Vagina (tissue), 2 donors: ENCODE results near the gene IMMT. TPM values are rescaled to one million over a fixed set of nuclear protein-coding genes. Genes with fewer than 3 reads are reported as not detected.

Experiments
- DNase-seq, 2 donors: peaks; one replicate each; pipeline ENCODE4 v3.0.0-alpha.2; 2017; ENCODE audit errors: extremely low spot score in 2 of 2
- H3K27ac ChIP-seq: fragments of 200-600 bp; sonication (generic); one replicate; pipeline ENCODE4 v1.5.1; 2019
- H3K27me3 ChIP-seq: fragments of 200-600 bp; sonication (generic); one replicate; pipeline ENCODE4 v1.5.1; 2019
- H3K36me3 ChIP-seq, 2 donors: fragments of 200-600 bp; sonication (generic); one replicate each; pipeline ENCODE4 v1.5.1; 2017 to 2019
- H3K4me1 ChIP-seq: fragments of 200-600 bp; sonication (generic); one replicate; pipeline ENCODE4 v1.5.1; 2019
- H3K4me3 ChIP-seq, 2 donors: fragments of 200-600 bp; sonication (generic); 1 replicate in 1 of 2; 2 replicates in 1 of 2; pipeline ENCODE4 v1.5.1; 2016 to 2019
- H3K9me3 ChIP-seq: fragments of 200-600 bp; sonication (generic); one replicate; pipeline ENCODE4 v1.5.1; 2019
- CTCF ChIP-seq, 3 experiments: fragments of 450-650 bp in 2 of 3; fragments of 200-600 bp in 1 of 3; sonication (generic) in 1 of 3; IDR thresholded peaks; one replicate each; pipeline ENCODE4 v1.5.1; 2017 to 2019; ENCODE audit warnings: antibody characterized with exemption in 3 of 3, mild to moderate bottlenecking in 2 of 3, moderate library complexity in 2 of 3
- POLR2A ChIP-seq, 2 donors: fragments of 450-650 bp; IDR thresholded peaks; one replicate each; pipeline ENCODE4 v1.6.1; 2017; ENCODE audit warnings: antibody characterized with exemption in 2 of 2, mild to moderate bottlenecking in 2 of 2, moderate library complexity in 2 of 2
- POLR2AphosphoS5 ChIP-seq, 2 donors: sonication (generic); formaldehyde crosslinking; IDR thresholded peaks; one replicate each; pipeline ENCODE4 v1.9.0; 2017; ENCODE audit warnings: antibody characterized with exemption in 2 of 2, mild to moderate bottlenecking in 2 of 2, low read depth in 1 of 2; ENCODE audit not compliant: insufficient read depth in 1 of 2
- intact Hi-C: fragments of 100-400 bp; cut with DNase I; formaldehyde crosslinking; loops from one replicate; pipeline ENCODE4 v1.15.1; 2023
- total RNA-seq: library from RNA; depleted of rRNA; stranded (reverse); fragments of >200 nt; gene quantifications from one replicate; pipeline ENCODE4 v1.2.3, GENCODE V29; 2016

Gene IMMT
- total RNA-seq, 1 donor from 2014 or later = 51.8 TPM

DNA sequence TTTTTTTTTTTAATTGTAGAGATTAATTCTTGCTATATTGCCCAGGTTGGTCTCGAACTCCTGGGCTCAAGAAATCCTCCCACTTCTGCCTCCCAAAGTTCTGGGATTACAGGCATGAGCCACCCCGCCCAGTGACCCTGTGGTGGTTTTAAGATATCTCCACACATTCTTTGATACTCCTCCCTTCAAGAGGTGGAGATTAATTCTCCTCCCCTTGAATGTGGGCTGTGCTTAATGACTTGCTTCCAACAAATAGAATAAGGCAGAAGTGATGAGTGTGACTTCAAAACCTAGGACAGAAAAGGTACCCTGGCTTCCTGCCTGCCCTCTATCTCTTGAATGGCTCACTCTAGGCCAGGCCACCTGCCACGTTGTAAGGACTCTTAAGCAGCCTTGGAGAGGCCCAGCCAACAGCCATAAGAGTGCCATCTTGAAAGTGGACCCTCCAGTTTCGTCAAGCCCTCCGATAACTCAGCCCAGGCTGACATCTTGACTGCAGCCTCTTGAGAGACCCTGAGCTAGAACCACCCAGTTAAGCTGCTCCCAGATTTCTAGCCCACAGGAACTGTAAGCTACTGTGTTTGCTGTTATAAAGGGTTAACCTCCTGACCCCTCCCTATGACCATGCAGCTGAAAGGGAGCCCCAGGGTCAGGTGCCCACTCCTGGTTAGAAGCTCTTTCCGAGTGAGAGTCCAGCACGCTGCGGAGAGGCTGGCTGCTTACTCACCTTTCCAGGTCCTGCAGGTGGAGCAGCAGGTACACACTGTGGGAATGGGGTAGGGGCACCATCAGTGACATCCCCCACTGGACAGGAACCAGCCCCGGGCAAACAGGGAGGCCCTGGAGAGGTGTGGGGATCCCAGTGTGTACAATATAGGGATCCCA lies 31.6 kb upstream of the IMMT start:
- DNase-seq = no peak
- H3K36me3 ChIP-seq = no peaks in the 10 kb centered on the region
- no peaks in the 10 kb centered on the region for H3K9me3 ChIP-seq
- no peaks in the 10 kb centered on the region for H3K27me3 ChIP-seq
- TF ChIP-seq POLR2AphosphoS5 (IDR thresholded peaks at IDR 0.05; ENCODE audit: insufficient read depth in 1 of 2, low read depth in 1 of 2) (no peak), POLR2A (IDR thresholded peaks at IDR 0.05) (no peak), CTCF (IDR thresholded peaks at IDR 0.05) (no peak)
- H3K4me3 ChIP-seq = no peak overlapping the region
- no peak overlapping the region for H3K27ac ChIP-seq
- intact Hi-C loops = loop anchor here (10.0 kb wide), 2 partner anchors 58 to 218 kb away; partner anchors contain the start of gene KDM3A
- peaks cover 32% of the 10 kb centered on the region for H3K4me1 ChIP-seq

DNA sequence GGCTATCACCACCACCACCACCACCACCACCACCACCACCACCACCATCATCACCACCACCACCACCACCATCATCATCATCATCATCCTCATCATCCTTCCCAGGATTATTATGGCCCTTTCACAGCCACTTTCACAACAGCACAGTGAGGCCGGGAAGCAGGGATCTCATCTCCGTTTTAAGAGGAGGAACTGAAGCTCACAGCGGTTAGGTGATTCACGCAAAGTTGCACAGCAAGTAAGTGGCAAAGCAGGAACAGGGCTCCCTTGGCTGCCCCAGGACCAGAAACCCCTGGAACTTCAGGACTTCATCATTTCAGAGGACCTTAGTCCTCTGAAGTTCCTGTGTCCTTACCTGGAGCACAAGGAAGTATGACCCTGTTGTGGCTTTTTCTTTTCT lies 30.8 kb upstream of the IMMT start:
- intact Hi-C loops = loop anchor here (10.0 kb wide), 2 partner anchors 59 to 219 kb away; partner anchors contain the start of gene KDM3A
- TF ChIP-seq POLR2A (IDR thresholded peaks at IDR 0.05) = no peak
- TF ChIP-seq CTCF (IDR thresholded peaks at IDR 0.05) = no peak
- no peak for TF ChIP-seq POLR2AphosphoS5 (IDR thresholded peaks at IDR 0.05; ENCODE audit: insufficient read depth in 1 of 2, low read depth in 1 of 2)
- H3K27me3 ChIP-seq = no peaks in the 10 kb centered on the region
- H3K36me3 ChIP-seq = no peaks in the 10 kb centered on the region
- no peak for DNase-seq
- H3K9me3 ChIP-seq = no peaks in the 10 kb centered on the region
- H3K4me3 ChIP-seq = no peak overlapping the region
- peak overlapping the region; percentile 54 for H3K27ac ChIP-seq
- H3K4me1 ChIP-seq = peaks cover 32% of the 10 kb centered on the region

DNA sequence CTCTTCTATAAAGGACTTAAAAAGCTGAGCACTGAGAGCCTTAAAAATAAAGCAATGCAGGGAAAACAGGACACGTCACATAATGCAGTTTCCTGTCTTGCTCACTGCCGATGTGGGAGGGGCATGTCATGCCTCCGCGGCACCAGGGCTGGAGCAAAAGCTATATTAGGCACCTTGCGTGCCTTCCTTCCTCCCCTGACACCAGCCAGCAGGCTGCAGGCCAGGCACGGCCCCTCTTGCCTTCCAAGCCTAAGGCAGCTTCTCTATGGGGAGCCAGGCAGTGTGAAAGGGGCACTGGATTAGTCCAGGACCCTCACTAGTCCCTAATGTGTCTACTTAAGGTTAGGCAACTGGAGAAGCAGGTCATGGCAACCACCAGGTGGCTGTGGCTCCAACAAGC lies 30.3 kb upstream of the IMMT start:
- H3K27ac ChIP-seq = peak overlapping the region; percentile 88
- peaks cover 32% of the 10 kb centered on the region for H3K4me1 ChIP-seq
- no peak for DNase-seq
- no peak for TF ChIP-seq POLR2A (IDR thresholded peaks at IDR 0.05)
- TF ChIP-seq POLR2AphosphoS5 (IDR thresholded peaks at IDR 0.05; ENCODE audit: insufficient read depth in 1 of 2, low read depth in 1 of 2) = peak; percentile 39 to 91
- TF ChIP-seq CTCF (IDR thresholded peaks at IDR 0.05) = no peak
- intact Hi-C loops = loop anchor here (10.0 kb wide), 2 partner anchors 59 to 219 kb away; partner anchors contain the start of gene KDM3A
- H3K27me3 ChIP-seq = no peaks in the 10 kb centered on the region
- H3K4me3 ChIP-seq = no peak overlapping the region
- no peaks in the 10 kb centered on the region for H3K36me3 ChIP-seq
- H3K9me3 ChIP-seq = no peaks in the 10 kb centered on the region

DNA sequence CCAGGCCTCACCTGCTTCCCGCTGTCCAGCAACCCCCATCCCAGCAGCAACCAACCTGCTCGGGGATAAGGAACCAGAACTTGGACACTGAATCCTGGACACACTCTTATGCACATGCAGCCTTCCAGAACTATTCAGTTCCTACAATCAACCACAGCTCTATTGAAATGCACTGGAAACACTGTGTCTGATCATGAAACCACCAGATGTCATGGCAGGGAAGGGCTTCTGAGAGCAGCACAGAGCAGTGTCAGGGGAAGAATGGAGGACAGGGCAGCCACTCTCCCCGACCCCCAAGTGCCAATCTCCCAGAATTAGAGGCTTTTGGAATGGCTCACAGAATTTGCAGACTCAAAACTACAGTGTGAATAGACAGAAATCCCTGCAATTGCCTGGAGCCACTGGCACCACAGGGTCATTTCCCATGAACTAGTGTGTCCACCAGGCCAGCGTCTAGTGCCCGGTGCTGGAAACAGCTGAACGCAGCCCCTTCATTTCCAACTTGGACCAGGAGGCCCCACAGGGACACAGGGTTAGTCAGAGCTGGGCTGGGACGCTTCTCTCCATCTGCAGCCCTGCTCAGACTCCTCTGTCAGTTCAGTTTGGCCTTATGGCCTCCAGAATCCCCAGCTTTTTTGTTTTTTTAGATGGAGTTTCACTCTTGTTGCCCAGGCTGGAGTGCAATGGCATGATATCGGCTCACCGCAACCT lies 29.5 kb upstream of the IMMT start:
- Histone ChIP-seq H3K36me3 (no peaks in the 10 kb centered on the region), H3K27me3 (no peaks in the 10 kb centered on the region), H3K9me3 (no peaks in the 10 kb centered on the region), H3K27ac (peak overlapping the region; percentile 88), H3K4me1 (peaks cover 32% of the 10 kb centered on the region), H3K4me3 (no peak overlapping the region)
- no peak for DNase-seq
- intact Hi-C loops = loop anchor here (5.0 to 10.0 kb wide), 3 partner anchors 60 to 220 kb away; partner anchors contain the start of gene KDM3A
- no peak for TF ChIP-seq POLR2A (IDR thresholded peaks at IDR 0.05)
- TF ChIP-seq CTCF (IDR thresholded peaks at IDR 0.05) = no peak
- TF ChIP-seq POLR2AphosphoS5 (IDR thresholded peaks at IDR 0.05; ENCODE audit: insufficient read depth in 1 of 2, low read depth in 1 of 2) = no peak
